SK-N-SH (cell line): ENCODE results near the gene WBP11. TPM values are rescaled to one million over a fixed set of nuclear protein-coding genes. Genes with fewer than 3 reads are reported as not detected.

ENCODE experiments used
- CTCF ChIA-PET: fragments of 300-600, 350-600 bp; formaldehyde crosslinking; extraction: SDS; loops from one replicate; lab custom pipeline; 2021; lab: Yijun Ruan, JAX
- POLR2A ChIA-PET: fragments of 350-600 bp; sonication (Branson Sonifier 250); formaldehyde crosslinking; extraction: SDS; loops from one replicate; lab custom pipeline; 2020; ENCODE audit warnings: antibody characterized with exemption, inconsistent platforms; lab: Yijun Ruan, JAX
- DNase-seq: peaks from one replicate; pipeline ENCODE4 v3.0.0; 2012
- H2AFZ ChIP-seq: fragments of 200-600 bp; sonication (generic); 2 replicates; pipeline ENCODE4 v1.8.1; 2016; ENCODE audit warnings: antibody characterized with exemption, mild to moderate bottlenecking, low read depth
- H3F3A ChIP-seq: fragments of 200-600 bp; sonication (generic); replicated peaks from 2 replicates; pipeline ENCODE3; 2016; ENCODE audit warnings: antibody characterized with exemption, mild to moderate bottlenecking; ENCODE audit not compliant: insufficient read depth
- H3K27ac ChIP-seq, 2 experiments: fragments of 200-500 bp in 1 of 2; fragments of 200-600 bp in 1 of 2; sonication (Bioruptor generic) in 1 of 2; sonication (generic), shearing (Covaris generic) in 1 of 2; 2 replicates each; pipeline versions ENCODE4 v1.5.1 to v1.6.1; 2014 to 2016; ENCODE audit warnings: low read depth in 2 of 2, inconsistent platforms in 1 of 2, low read length in 1 of 2, mild to moderate bottlenecking in 1 of 2, mixed read lengths in 1 of 2
- H3K27me3 ChIP-seq: fragments of 200-600 bp; sonication (generic), shearing (Covaris generic); 2 replicates; pipeline ENCODE4 v1.6.1; 2016; ENCODE audit warnings: mixed run types; ENCODE audit not compliant: insufficient read depth
- H3K36me3 ChIP-seq, 2 experiments: fragments of 200-500 bp in 1 of 2; fragments of 200-600 bp in 1 of 2; sonication (Bioruptor generic) in 1 of 2; sonication (generic) in 1 of 2; replicated peaks in 1 of 2; 2 replicates each; pipeline versions ENCODE3 to v1.5.1; 2014 to 2016; ENCODE audit warnings: low read length in 1 of 2, mild to moderate bottlenecking in 1 of 2; ENCODE audit not compliant: insufficient read depth in 2 of 2, control insufficient read depth in 1 of 2
- H3K4me1 ChIP-seq, 2 experiments: fragments of 200-500 bp in 1 of 2; fragments of 200-600 bp in 1 of 2; sonication (Bioruptor generic) in 1 of 2; sonication (generic), shearing (Covaris generic) in 1 of 2; 2 replicates each; pipeline versions ENCODE4 v1.5.1 to v1.6.1; 2014 to 2016; ENCODE audit warnings: low read depth in 1 of 2, low read length in 1 of 2, mixed run types in 1 of 2; ENCODE audit not compliant: insufficient read depth in 2 of 2, control insufficient read depth in 1 of 2
- H3K4me2 ChIP-seq: fragments of 200-600 bp; sonication (generic), shearing (Covaris generic); 2 replicates; pipeline ENCODE4 v1.6.1; 2017; ENCODE audit warnings: mixed run types
- H3K4me3 ChIP-seq, 2 experiments: fragments of 200-500 bp in 1 of 2; fragments of 200-600 bp in 1 of 2; sonication (Bioruptor generic) in 1 of 2; sonication (generic), shearing (Covaris generic) in 1 of 2; 2 replicates each; pipeline versions ENCODE4 v1.5.1 to v1.8.1; 2014 to 2016; ENCODE audit warnings: low read depth in 2 of 2, inconsistent platforms in 1 of 2, low read length in 1 of 2, mild to moderate bottlenecking in 1 of 2, mixed read lengths in 1 of 2, moderate library complexity in 1 of 2
- H3K79me2 ChIP-seq: fragments of 200-600 bp; sonication (generic); 2 replicates; pipeline ENCODE4 v1.8.1; 2017; ENCODE audit warnings: mild to moderate bottlenecking; ENCODE audit not compliant: insufficient read depth
- H3K9ac ChIP-seq: fragments of 200-600 bp; sonication (generic); 2 replicates; pipeline ENCODE4 v1.6.1; 2017; ENCODE audit warnings: mixed run types
- H3K9me2 ChIP-seq: fragments of 200-600 bp; sonication (generic); 2 replicates; pipeline ENCODE4 v1.6.1; 2017; ENCODE audit warnings: mixed run types
- H3K9me3 ChIP-seq: fragments of 200-600 bp; sonication (generic); 2 replicates; pipeline ENCODE4 v1.6.1; 2017; ENCODE audit warnings: mixed run types, mild to moderate bottlenecking, moderate library complexity
- H4K20me1 ChIP-seq: fragments of 200-600 bp; sonication (generic); 2 replicates; pipeline ENCODE4 v1.6.1; 2017; ENCODE audit warnings: mild to moderate bottlenecking, mixed run types; ENCODE audit not compliant: insufficient read depth
- ELF1 ChIP-seq: IDR thresholded peaks from 2 replicates; pipeline ENCODE4 v1.4.0; 2012
- EZH2phosphoT487 ChIP-seq: fragments of 200-600 bp; sonication (generic); IDR thresholded peaks from 2 replicates; pipeline ENCODE4 v1.6.1; 2017; ENCODE audit warnings: low read depth, mixed run types, mild to moderate bottlenecking, antibody characterized with exemption, moderate library complexity, borderline replicate concordance
- FOSL2 ChIP-seq: IDR thresholded peaks from 2 replicates; pipeline ENCODE4 v1.4.0; 2012; ENCODE audit warnings: low read depth, mild to moderate bottlenecking, moderate library complexity, borderline replicate concordance
- FOXJ3 ChIP-seq: sonication (generic); formaldehyde crosslinking; IDR thresholded peaks from 2 replicates; pipeline ENCODE4 v1.5.1; 2020; ENCODE audit warnings: mild to moderate bottlenecking, missing genetic modification reagents
- FOXM1 ChIP-seq: IDR thresholded peaks from 2 replicates; pipeline ENCODE4 v1.4.0; 2012; ENCODE audit warnings: low read depth, mild to moderate bottlenecking
- IRF3 ChIP-seq: fragments of 150-350 bp; IDR thresholded peaks from 2 replicates; pipeline ENCODE4 v1.6.1; 2016; ENCODE audit warnings: mild to moderate bottlenecking, low read depth, low read length
- JUND ChIP-seq: IDR thresholded peaks from 2 replicates; pipeline ENCODE4 v1.4.0; 2012
- MAX ChIP-seq: IDR thresholded peaks from 2 replicates; pipeline ENCODE4 v1.4.0; 2012; ENCODE audit warnings: low read depth
- MXI1 ChIP-seq: IDR thresholded peaks from 2 replicates; pipeline ENCODE4 v1.6.1; 2012; ENCODE audit warnings: mild to moderate bottlenecking, low read depth, low read length, improper control_type of control experiment
- NFIC ChIP-seq: IDR thresholded peaks from 2 replicates; pipeline ENCODE4 v1.4.0; 2012; ENCODE audit warnings: borderline replicate concordance
- PBX3 ChIP-seq: IDR thresholded peaks from 2 replicates; pipeline ENCODE4; 2012
- POLR2AphosphoS5 ChIP-seq: IDR thresholded peaks from 2 replicates; pipeline ENCODE4 v1.6.1; 2012; ENCODE audit warnings: low read depth, low read length
- RAD21 ChIP-seq: IDR thresholded peaks from 2 replicates; pipeline ENCODE4 v1.6.1; 2012; ENCODE audit warnings: mild to moderate bottlenecking, low read length
- RCOR1 ChIP-seq: fragments of 150-350 bp; IDR thresholded peaks from 2 replicates; pipeline ENCODE4 v1.6.1; 2017; ENCODE audit warnings: antibody characterized with exemption, low read length
- RFX5 ChIP-seq: IDR thresholded peaks from 2 replicates; pipeline ENCODE4 v1.6.1; 2012; ENCODE audit warnings: mild to moderate bottlenecking, improper control_type of control experiment, low read length
- SIN3A ChIP-seq: IDR thresholded peaks from 2 replicates; pipeline ENCODE4 v1.6.1; 2012; ENCODE audit warnings: low read depth, mild to moderate bottlenecking, low read length, moderate library complexity, borderline replicate concordance
- SMC3 ChIP-seq: IDR thresholded peaks from 2 replicates; pipeline ENCODE4 v1.6.1; 2012; ENCODE audit warnings: low read depth, low read length, improper control_type of control experiment
- TAF1 ChIP-seq: IDR thresholded peaks from 2 replicates; pipeline ENCODE4 v1.6.1; 2012; ENCODE audit warnings: low read depth, mild to moderate bottlenecking, low read length, moderate library complexity, borderline replicate concordance
- TCF12 ChIP-seq: IDR thresholded peaks from 2 replicates; pipeline ENCODE4 v1.4.0; 2012
- TEAD4 ChIP-seq: IDR thresholded peaks from 2 replicates; pipeline ENCODE4 v1.4.0; 2012; ENCODE audit warnings: mild to moderate bottlenecking, borderline replicate concordance; ENCODE audit not compliant: insufficient read depth
- USF1 ChIP-seq: IDR thresholded peaks from 2 replicates; pipeline ENCODE4 v1.4.0; 2012; ENCODE audit warnings: low read depth, borderline replicate concordance
- YY1 ChIP-seq: IDR thresholded peaks from 2 replicates; pipeline ENCODE4 v1.4.0; 2012; ENCODE audit warnings: low read depth, mild to moderate bottlenecking
- ZBTB33 ChIP-seq: IDR thresholded peaks from 2 replicates; pipeline ENCODE4 v1.4.0; 2012; ENCODE audit warnings: low read depth, borderline replicate concordance
- WGBS: methylation state at CpG from one replicate; pipeline ENCODE4 v1.1.6; 2017; ENCODE audit warnings: low lambda C conversion rate; 5-methylcytosine and 5-hydroxymethylcytosine counted together
- polyA plus RNA-seq, 3 experiments: library from polyadenylated mRNA; depleted of rRNA; stranded (reverse); fragments of >200 nt; gene quantifications; 2 replicates each; pipeline ENCODE4 v1.2.3, GENCODE V29; 2012
- TF ChIP-seq, protein P1 (sequence below): IDR thresholded peaks from 2 replicates; pipeline ENCODE4 v1.6.1; 2012; ENCODE audit warnings: mild to moderate bottlenecking, low read depth, low read length, moderate library complexity

Gene WBP11
- 14.7 and 18.7 TPM in 2 replicates for polyA plus RNA-seq (2012; rRNA removed)
- polyA plus RNA-seq (2012; cell fraction: cytosol; rRNA removed), result 19.0 and 19.9 TPM in 2 replicates
- polyA plus RNA-seq (2012; cell fraction: nucleus; rRNA removed), result 8.6 and 18.0 TPM in 2 replicates

DNA sequence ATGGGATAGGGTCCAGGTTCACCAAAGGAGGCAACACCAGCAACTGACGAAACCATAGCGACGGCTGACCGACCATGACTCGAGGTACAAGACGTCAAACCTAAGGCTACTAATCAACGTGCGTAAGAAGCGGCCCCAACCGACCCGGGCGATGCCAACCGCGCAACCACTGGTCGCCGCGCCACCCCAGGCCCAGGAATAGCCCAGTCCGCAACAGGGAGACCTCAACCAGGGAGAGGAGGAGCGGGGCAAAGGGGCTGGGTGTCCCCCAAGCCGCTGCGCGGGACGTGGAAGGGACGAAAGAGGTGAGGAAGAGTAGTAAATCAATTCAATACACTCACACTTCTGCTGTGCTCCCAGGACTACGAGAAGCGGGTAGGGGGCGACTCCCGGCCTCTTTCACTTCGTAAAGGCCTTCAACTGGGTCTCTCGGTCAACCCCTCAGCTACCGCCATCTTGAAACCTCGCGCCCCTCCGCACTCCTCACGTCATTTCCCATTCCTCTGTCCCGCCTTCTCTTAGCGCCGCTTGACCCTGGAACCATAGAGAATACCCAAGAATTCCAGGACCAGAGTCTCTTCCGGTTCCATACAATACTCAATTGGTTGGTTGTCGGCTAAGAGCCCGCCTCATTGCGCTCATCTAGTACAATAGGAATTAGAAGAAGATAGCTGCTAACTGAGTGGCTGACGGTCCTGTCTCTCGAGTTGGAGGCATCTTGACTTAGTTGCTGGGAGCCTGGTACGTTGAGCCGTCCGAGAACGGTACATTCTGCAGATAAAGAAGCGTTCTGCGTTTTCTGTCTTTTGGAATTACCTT lies at the start of gene WBP11, which contains the start of gene C12orf60:
Gene WBP11 (minus strand): TSS at position 468 of the 819 bp plus-strand sequence. CDS start 2,095 bp downstream, outside the sequence.
Gene C12orf60 (plus strand): TSS at position 660 of the 819 bp plus-strand sequence. CDS start 19,266 bp downstream, outside the sequence.
- H3K79me2 ChIP-seq, result peaks cover 50% of the 10 kb centered on the region
- H3K27me3 ChIP-seq, result no peaks in the 10 kb centered on the region
- no peaks in the 10 kb centered on the region for H4K20me1 ChIP-seq
- H3K9me3 ChIP-seq, result no peaks in the 10 kb centered on the region
- H3F3A ChIP-seq, result no peaks in the 10 kb centered on the region
- H3K4me2 ChIP-seq, result peak within 1 kb of the TSS; percentile 79
- H3K27ac ChIP-seq, result peak within 1 kb of the TSS; percentile 81 to 97
- peak within 1 kb of the TSS; percentile 65 for H2AFZ ChIP-seq
- H3K36me3 ChIP-seq, result peaks cover 19 to 28% of the 10 kb centered on the region in 2 experiments
- WGBS, result 1% methylated on average over 45 of the region's 50 CpGs
- H3K9ac ChIP-seq, result peak within 1 kb of the TSS; percentile 91
- peaks cover 2 to 4% of the 10 kb centered on the region in 2 experiments; a peak in 3 of 4 replicates for H3K4me1 ChIP-seq
- POLR2A ChIA-PET, result interaction anchor here (0.8 to 3.6 kb wide), 4 partner anchors 17 to 33 kb away, joined by 3 to 30 read pairs (median 4); a partner anchor contains a TSS
- H3K9me2 ChIP-seq, result no peaks in the 10 kb centered on the region
- H3K4me3 ChIP-seq, result peak within 1 kb of the TSS; percentile 63 to 87
- CTCF ChIA-PET, result interaction anchor here (0.9 to 2.5 kb wide), 6 partner anchors 11 to 34 kb away, joined by 3 to 18 read pairs (median 4); a partner anchor contains a TSS
- DNase-seq, result peak; percentile 89
- TF ChIP-seq SIN3A (peak; percentile 83), MXI1 (peak; percentile 77), USF1 (no peak), NFIC (no peak), ZBTB33 (no peak), JUND (no peak), FOXM1 (no peak), EZH2phosphoT487 (no peak), TCF12 (no peak), YY1 (peak; percentile 95), PBX3 (peak; percentile 98), TEAD4 (no peak), RCOR1 (no peak), FOXJ3 (no peak), TAF1 (peak; percentile 84), MAX (peak; percentile 60; the same call in 1 of the 2 replicates), POLR2AphosphoS5 (peak; percentile 97), RAD21 (no peak), ELF1 (peak; percentile 53; the same call in 1 of the 2 replicates), SMC3 (no peak), FOSL2 (no peak), RFX5 (peak; percentile 29; the same call in 1 of the 2 replicates), IRF3 (peak; percentile 52; the same call in 1 of the 2 replicates)
- TF ChIP-seq, protein P1, sequence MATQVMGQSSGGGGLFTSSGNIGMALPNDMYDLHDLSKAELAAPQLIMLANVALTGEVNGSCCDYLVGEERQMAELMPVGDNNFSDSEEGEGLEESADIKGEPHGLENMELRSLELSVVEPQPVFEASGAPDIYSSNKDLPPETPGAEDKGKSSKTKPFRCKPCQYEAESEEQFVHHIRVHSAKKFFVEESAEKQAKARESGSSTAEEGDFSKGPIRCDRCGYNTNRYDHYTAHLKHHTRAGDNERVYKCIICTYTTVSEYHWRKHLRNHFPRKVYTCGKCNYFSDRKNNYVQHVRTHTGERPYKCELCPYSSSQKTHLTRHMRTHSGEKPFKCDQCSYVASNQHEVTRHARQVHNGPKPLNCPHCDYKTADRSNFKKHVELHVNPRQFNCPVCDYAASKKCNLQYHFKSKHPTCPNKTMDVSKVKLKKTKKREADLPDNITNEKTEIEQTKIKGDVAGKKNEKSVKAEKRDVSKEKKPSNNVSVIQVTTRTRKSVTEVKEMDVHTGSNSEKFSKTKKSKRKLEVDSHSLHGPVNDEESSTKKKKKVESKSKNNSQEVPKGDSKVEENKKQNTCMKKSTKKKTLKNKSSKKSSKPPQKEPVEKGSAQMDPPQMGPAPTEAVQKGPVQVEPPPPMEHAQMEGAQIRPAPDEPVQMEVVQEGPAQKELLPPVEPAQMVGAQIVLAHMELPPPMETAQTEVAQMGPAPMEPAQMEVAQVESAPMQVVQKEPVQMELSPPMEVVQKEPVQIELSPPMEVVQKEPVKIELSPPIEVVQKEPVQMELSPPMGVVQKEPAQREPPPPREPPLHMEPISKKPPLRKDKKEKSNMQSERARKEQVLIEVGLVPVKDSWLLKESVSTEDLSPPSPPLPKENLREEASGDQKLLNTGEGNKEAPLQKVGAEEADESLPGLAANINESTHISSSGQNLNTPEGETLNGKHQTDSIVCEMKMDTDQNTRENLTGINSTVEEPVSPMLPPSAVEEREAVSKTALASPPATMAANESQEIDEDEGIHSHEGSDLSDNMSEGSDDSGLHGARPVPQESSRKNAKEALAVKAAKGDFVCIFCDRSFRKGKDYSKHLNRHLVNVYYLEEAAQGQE, result no peak
